NCI-H1092 treated with DMSO at 0.1 percent for 48 hours (cell line): Measurements from ENCODE around the gene CDK14.

ENCODE experiments used
- DNase-seq: peaks from one replicate; lab custom pipeline; 2025; lab: John Stamatoyannopoulos, UW

CDK14 gene

DNA sequence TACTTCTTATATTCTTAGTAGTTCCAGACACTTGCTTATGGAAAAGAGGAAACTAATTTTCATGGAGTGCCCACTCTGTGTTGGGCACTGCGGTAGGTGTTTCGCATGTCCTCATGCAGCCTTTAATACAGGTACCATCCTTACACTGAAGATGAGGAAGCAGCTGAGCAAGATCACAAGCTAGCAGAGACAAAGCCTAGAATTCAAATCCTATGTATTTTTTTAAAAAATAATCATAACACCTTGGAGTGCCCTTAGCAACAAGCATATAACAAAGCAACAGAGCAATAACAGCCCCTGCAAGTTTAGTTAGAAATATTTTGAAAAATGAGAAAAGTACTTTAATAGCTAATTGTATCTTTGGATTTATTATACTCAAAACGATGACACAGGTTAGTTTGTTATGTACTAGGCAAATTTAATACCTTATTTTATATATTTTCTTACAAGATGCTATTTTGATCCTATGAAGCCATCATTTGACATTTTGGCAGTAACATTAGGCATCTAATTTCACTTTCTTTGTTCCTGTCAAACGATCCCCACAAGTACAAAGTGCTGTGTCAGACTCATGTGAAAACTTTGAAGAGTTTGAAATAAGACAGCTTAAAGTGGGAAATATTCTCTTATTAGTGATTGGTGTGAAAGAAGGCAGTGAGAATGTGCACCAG, 245.8 kb downstream of the CDK14 start:
- no peak for DNase-seq

DNA sequence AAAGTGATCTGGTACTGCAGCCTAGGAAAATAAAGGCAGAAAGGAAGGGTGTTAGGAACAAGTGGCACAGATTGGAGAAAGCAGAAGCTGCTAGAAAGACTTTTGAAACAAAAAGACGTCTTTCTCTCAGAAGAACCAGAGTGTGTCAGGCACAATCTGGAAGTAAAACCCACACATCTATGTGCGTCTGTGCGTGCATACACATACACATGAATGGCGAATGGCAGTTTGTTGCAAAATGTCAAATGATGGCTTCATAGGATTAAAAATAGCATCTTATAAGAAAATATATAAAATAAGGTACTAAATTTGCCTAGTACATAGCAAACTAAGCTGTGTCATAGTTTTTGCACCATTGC, 246.3 kb downstream of the CDK14 start:
- DNase-seq: no peak

DNA sequence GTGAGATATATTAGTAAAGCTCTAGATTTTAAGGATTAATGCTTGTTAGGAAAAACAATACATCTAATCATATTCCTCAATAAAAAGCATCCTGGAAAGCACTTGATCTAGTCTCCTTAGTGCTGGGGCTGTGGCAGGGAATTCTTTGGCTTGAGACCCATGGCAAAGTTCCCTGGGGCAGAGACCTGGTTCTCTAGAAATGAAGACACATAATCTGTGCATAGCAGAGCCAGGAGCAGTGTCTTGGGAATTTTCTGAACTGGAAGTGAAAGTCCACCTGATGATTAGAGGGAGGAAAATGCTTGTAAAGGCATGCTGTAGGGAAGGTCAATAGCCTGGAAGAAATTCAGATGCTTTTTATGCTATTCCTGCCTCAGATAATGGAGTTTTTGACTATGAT, 247.4 kb downstream of the CDK14 start:
- no peak for DNase-seq

DNA sequence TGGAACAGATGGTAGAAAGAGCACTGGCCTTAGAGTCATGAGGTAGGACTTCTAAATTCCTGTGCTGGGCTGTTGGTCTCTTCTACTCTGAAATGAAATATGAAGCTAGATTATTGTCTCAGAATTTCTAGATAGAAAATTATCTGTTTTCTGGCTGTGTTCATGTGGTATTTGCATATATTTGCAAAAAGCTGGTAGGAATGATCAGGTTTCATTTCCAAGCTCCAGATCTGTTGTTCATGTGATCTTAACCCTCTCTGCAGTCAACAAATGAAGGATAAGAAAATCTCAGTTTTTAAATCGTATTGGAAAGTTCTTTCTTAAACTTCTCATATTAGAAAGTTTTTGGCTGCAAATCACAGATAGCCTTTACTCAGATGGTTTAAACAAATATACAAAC, 248.3 kb downstream of the CDK14 start:
- no peak for DNase-seq

DNA sequence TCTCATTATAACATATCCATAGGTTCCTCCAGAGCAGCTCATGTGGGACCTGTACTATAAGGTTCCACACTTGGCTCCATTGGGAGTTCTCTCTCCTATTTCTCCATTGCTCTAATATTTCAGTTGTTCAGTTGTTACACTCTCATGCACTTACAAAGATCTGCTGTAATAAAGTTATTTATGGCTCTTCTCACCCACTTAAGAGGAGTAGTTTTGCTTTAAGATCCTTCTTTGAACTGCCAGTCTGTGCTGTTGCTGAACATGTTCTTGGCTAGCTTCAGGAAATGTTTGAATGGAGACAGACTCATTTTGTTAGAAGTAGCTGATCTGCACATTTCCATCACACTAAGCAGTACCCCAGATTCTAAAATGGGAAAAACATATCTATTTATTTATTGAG, 250.1 kb downstream of the CDK14 start:
- DNase-seq: no peak

DNA sequence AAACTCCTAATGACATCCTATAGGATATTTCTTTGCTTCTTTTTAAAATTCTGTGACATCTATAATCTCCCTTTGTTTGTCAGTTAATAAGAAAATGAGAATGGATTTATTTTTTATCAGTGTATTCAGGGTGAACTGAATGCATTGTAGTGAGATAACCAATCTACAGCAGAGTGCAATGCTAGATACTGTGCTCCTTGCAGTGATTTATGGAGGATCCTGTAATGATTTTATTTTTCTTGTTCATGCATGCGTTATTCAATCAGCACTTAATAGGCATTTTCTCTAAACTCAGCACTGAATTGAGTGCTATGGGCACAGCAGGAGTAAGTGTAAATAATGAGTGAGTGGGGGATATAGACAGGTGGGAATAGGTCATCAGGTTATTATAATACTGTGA, 253.9 kb downstream of the CDK14 start:
- peak; percentile 36 for DNase-seq

DNA sequence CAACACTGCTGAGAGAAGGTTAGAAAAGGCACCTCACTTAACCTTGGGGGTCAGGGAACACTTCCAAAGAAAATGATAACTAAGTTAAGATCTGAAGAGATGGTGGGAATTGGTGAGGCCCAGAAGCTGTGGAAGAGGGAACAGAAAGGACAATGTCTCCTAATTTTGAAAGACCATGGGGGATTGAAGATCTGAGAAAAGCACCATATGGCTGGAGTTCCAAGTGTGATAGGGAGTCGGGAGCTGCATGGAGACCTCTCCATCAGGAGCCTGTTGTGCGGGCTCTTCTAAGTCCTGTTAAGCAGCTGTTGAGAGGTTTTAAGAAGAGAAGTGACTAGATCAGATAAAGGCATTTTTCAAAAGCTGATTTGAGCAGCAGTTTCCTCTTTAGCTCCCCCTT, 254.3 kb downstream of the CDK14 start:
- peak; percentile 36 for DNase-seq

DNA sequence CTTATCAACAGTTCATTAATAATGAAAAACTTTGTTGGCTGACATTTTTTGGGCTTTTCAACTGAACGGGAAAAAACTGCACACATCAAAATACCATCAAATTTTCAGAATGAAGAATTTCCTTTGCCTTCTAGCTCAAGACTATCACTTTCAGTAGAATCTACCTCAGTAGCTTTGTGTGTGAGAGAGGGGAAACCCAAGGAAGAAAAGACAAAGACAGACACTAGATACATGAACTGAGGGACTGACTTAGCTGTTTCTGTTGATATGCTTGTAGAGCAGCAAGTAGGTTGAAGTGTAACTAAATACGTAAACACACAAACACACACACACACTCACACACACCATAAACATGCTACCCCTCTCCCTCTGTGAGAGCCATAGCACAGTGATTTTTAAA, 257.1 kb downstream of the CDK14 start:
- DNase-seq: no peak

DNA sequence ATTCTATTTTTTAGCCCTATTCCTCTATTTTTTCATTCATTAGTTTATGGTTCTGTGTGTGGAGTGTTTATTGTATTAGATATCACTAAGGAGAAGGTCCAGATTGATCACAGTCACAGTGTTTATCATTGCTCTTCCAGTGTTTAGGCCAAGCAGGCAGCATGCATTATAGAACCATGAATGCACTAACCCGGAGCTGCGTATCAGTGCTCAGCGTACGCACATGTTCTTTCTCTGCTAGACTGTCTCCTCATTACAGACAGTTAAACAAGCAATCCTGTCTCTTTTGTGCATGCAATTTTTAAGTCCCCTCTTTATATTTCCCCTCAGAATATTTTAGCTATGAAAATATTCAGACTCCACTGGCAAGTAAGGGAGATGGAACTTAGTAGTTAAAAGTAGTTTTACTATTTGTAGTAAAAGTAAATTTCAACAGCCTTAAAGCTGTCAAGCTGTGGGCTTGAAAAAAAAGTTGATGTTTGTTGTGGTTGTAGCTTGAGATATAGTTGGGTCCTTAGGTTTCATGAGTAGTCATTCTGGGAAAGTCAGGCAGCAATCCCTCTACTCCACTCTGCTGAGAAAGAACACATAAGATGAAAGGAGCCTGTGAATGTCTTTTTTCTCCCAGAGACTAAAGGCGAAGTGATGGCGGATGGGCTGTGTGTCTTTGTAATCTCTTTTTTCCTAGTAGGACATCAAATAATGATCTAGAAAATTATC, 260.4 kb downstream of the CDK14 start:
- no peak for DNase-seq

DNA sequence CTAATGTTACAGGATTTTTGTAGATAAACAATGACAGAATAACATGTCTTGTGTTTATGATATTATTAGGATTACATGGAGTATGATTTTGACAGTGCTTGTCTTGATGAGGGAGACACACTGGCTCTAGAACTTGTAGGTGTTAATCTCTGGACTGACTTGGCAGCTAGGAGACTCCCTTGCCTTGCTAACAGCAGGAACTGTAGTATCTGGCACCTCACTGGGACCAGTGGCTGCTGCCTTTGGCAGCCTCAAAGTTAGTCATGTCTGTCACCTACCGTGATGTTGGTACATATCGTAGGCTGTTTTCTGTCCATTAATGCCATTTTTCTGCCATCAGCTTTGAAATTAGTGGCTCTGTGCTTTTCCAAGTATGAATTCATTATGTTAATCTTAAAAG, 261.5 kb downstream of the CDK14 start:
- DNase-seq: no peak

DNA sequence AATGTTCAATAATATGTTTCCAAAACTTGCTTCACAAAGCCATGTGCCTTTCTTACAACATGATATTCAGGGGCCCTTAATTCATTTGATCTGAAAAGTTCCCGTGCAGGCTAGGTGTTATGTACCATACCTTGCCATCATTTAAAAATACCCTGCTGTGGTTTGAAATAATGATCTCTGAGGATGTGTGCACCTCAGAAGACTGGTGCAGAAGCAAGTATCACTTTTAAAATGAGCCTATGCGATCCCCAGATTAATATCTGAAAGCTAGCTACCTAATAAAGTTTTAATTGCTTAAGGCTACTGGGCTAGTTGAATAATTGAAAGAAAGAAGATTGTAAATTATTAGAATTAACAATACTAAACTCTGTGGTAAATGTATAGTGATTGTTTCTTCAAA, 262.4 kb downstream of the CDK14 start:
- no peak for DNase-seq

DNA sequence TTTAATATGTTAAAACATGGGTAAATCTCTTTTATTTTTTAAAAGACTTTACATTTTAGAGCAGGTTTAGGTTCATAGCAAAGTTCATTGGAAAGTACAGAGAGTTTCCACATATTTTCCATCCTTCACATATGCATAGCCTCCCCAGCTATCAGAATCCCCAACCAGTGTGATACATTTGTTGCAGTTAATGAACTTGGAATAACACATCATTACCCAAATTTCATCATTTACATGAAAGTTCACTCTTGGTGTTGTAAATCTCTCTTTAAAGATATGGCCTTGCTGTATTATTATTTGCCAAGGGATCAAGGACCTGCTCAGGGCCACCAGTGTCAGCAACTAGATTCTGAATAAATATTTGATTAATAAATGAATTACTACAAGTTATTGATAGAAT, 263.4 kb downstream of the CDK14 start:
- DNase-seq: no peak

DNA sequence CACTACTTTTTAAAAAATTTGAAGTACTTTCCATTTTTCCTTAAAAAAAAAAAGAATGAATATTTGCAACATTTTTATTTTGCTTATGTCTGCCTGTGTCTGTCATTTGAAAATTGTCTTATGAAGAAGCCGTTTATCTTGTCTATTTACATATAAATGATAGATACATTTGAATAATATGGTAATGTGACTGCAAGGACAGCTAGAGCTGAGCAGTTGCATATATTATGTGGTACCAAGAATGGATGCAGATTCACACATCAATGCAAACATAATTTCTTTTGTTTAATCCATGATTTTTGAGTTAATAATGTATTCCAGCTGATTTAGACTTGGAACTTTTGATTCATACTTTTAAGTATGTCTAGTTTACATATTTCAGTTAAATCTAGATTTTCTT, 268.0 kb downstream of the CDK14 start:
- DNase-seq: no peak

DNA sequence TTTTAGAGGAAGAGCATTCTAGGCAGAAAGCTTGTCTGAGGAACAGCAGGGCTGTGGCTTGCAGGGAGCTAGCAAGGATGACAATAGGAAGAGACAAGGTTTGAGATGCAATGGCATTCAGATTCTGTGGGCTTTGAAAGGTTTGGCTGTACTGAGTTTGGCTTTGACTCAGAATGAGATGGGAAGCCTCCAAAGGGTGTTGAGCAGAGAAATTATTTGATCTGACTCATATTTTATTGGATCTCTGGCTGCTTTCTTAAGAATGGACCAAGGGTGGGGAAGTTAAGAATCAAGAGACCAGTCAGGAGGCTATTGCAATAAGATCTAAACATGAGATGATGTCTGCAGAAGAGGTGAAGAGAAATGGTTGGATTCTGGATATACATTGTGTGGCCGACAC, 273.2 kb downstream of the CDK14 start:
- DNase-seq: no peak

DNA sequence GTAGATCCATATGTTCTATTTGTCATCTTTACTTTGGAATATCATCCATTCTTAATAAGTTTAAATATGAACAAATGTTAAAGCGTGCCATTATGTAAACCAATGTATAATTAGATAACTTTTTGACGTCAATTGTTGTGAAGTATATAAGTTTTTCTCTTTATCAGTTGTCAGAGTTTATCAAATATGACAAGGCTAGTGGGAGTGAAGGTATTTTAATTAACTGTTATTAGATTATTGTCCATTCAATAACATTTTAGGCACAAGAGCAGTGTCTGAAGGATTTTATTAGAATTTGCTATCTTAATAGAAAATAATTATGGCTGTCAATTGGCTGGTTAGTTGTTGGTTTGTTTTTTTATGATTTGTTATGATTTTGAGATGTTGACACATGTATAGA, 280.6 kb downstream of the CDK14 start:
- no peak for DNase-seq

DNA sequence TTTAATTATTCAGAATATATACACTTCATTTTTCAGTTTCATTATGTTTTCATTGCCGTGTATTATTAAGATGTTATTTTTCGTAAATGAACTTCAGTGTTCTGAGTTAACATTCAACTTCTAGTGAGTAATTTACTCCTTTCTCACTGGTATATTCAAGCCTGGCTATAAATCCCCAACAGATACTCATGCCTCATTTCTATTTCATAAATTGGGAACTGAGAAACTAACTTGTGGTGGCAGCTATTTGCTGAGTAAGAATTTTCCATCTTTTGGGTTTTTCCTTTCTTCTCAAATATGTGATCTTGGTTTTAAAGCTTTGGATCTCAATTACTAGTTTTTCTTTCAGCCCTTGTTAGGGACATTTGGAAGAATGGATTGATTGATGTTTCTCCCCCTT, 281.1 kb downstream of the CDK14 start:
- no peak for DNase-seq

DNA sequence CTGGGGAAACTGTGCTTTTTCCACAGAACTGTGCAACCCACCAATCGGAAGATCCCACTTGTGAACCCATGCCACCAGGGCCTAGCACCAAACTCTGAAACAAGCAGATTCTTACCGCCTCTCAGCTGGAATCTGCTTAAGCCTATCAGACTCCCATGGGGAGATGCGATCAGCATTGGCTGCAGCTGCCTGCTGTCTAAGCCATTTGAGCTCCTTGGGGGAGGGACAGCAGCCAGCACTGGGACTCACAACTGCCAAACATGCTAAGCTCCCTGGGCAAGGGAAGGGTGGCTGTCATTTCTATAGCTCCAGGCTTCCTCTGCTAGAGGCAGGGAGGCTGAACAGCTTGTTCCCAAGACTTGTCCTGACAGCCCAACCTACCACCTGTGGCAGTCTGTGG, 283.8 kb downstream of the CDK14 start:
- DNase-seq: no peak

DNA sequence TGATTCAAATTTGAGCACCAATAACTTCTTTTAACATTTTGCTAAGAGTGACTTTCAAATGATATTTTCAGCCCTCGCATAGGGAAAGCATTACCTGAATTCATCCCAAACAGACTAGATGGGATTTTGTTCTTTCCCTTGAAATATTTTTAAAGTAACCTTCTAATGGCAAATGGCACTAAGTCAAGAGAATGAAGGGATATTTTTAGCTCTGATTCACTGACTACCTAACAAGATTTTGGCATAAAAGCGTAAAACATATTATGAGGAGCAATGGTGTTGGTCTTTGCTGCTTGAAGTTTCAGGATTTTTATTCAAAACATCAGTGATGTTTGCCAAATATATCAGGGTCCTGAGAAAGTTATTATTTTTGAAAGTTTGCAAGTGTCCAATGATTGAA, 290.3 kb downstream of the CDK14 start:
- DNase-seq: no peak

DNA sequence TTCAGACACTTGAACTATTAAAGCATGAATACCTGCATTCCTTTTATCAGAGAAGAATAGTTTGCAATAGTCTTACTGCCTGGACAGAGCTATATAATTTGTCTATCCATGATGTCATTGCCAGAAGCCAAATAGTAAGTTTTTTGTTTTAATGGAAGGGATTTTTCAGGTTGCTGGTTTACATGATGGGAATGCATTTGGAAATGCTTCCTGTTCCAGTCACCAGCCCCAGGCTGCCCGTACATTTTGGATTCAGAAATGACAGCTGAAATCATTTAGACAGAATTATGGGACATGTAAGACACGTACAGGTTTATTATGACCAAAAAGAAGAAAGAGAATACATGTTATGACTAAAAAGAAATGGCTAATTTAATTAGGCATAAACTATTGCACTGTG, 293.1 kb downstream of the CDK14 start:
- no peak for DNase-seq

DNA sequence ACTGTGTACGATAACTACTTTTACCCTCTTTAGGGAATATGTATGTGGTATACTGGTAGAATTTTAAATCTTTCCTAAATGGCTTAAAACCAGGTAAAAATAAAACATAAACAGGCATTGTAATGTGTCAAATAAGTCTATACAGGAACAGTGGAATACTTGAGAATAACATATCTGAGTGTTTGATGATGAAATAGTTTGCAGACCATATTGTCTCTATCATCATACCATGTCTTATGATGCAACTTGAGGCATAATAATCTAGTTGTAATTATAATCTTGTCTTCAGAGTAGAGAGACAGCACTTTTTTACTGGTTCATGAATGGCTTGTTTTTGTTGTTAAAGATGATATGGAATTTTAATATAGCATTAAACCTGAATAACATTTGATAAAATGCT, 293.5 kb downstream of the CDK14 start:
- no peak for DNase-seq

DNA sequence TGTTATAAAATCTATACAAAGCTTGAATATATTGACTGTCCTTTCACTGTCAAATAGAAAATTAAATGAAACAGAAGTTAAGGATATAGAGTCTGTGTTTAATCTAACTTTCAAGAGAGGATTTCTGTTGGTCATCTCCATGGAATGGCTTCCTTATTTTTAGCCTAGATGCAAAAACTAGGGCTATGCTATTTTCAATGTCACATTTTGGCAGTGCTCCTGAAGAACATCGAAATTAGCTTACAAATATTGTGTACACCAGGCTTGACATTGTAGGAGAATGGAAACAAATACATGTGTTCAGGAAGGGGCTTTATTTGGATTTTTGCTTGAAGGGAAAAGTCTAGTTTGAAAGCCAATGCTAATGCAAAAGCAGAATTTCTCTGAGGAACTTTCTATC, 295.4 kb downstream of the CDK14 start:
- no peak for DNase-seq

DNA sequence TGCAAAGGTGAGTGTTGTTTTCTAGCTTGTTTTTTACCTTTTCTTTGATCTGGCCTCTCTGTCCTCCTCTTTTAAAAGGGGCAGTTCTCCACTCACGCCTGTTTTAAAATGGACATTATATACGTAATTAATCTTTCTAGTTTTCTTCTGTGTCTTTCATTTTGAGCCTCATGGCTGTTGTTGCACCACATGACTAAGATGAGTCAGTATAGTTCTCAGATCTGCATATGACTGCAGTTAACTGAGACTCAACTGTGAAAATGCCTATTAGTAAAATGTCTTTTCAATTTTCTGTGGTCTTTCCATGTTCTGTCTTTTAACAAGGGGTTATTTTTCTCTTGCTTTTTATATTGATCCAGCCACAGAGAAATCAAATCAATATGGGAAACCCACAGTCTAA, 296.1 kb downstream of the CDK14 start:
- no peak for DNase-seq

DNA sequence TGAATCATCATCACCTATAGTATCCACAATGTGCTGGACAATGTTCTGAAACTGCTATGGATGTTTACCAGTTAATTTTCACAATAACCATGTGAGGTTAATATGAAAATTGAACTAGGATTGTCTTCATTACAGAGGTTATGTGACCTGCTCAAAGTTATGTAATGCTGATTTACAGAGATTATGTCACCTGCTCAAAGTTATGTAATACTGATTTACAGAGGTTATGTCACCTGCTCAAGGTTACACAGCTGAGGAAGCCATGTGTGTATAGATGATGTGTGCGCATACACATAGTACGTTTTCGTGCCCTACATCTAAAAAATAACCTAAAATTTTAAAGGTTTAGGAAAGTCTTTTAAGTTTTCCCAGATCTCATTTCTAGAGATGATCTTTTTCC, 298.0 kb downstream of the CDK14 start:
- DNase-seq: no peak

DNA sequence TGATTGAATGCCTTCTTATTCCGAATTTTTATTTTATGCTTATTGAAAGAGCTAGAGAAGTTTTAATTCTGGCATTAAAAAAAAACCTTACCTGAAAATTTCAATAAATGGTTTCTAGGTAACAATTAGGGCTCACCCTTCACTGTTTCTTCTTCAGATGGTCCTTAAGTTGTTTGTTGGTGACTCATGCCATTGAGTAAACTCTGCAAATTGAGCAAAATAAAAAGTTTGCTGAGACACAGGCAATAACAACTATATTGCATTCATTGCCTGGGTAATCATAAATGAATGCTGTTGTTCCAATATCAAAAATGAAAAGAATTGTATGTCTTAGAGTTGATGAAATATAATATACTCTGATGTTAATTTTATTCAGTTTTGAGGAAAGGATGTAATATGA, 300.3 kb downstream of the CDK14 start:
- DNase-seq: no peak
